NCI-H748 (cell line): Measurements from ENCODE around the gene DNAH8.
A peak's percentile ranks its signal among the peaks of the same experiment; 100 is the strongest.

Source experiments
- DNase-seq: peaks from one replicate; lab custom pipeline; 2025; ENCODE audit not compliant: unreplicated experiment; lab: John Stamatoyannopoulos, UW

The DNAH8 gene

DNA sequence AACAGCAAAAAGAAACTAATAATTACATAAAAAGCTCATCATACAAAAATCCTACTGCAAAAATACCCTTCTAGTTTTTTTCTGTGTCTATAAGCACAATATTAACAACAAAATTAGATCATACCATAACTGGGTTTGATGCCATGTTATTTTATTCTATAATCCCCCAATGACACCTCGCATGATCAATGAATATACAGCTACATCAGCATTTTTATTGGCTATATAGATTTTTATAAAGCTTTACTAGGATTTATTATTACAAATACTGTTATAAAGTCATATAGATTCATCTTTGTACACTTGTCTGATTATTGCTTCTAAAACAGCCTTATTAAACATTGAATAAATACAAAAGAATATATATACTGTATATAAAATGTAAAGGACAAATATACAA, 288.4 kb downstream of the DNAH8 start:
- DNase-seq = no peak

DNA sequence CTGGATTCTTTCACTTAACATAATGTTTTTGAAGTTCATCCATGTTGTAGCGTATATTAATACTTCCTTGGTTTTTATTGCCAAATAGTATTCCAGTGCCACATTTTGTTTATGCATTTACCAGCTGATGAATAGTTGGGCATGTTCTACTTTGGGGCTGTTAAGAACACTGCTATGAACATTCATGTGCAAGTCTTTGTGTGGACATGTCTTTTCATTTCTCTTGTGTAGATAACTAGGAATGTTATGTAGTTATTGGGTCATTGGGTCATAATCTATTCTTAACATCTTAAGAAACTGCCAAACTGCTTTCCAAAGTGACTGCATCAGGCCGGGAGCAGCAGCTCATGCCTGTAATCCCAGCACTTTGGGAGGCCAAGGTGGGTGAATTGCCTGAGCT, 289.7 kb downstream of the DNAH8 start:
- no peak for DNase-seq

GRCh38 chr6:39005774-39006173, 290.7 kb downstream of the DNAH8 start:
- peak; percentile 83 for DNase-seq

GRCh38 chr6:39007575-39007974, 292.5 kb downstream of the DNAH8 start:
- DNase-seq = no peak

- no peak for DNase-seq
Observed at GRCh38 chr6:39008737-39009136, 293.6 kb downstream of the DNAH8 start.

DNA sequence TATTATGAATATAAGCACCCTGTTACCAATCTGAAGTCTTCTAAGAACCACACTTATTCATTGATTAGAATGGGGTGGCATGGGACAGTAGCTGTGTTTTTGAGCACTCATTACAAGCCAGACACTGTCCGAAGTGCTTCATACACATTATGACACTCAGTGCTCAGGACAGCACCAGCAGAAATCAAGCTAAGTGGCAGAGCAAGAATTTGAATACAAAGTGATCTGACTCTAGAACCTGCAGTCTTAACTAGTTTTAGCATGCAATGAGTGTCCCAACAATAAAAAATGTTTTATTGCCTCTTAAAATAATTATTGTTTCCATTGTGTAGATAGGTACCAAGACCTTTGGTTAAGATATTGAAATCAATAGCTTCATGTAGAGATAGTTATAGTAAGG, 294.4 kb downstream of the DNAH8 start:
- no peak for DNase-seq

DNA sequence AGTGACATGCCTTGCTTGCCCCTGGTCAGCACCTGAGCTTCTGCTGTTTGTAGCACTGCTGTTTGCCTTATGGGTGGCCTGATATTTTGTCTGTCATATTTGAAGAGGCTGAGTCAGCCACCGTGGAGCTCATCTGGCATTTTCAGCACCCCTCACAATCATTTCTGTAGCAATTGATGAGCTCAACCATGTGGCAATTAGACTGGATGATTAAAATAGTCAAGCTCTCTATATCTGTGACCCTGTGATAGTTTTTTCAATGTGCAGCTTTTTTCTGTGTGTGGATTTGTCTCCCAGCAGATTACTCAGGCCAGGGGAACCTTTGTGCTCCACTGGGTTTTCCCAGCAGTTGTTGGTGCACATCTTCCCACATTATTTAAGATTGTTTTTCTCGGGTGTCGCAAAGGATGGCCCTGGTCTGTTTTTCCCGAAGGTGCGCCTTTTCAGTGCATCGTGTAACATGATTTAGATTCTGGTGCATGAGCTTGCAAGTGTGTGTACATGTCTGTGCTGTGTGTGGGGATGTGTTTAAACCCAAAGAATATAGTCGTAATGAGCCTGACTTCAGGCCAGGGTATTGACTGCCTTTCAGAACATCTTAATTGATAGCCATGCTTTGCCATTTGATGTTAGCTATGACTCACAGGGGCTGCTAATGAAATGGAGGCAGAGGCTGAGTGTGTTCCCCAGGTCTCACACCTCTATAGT, 301.9 kb downstream of the DNAH8 start:
- DNase-seq = no peak

DNA sequence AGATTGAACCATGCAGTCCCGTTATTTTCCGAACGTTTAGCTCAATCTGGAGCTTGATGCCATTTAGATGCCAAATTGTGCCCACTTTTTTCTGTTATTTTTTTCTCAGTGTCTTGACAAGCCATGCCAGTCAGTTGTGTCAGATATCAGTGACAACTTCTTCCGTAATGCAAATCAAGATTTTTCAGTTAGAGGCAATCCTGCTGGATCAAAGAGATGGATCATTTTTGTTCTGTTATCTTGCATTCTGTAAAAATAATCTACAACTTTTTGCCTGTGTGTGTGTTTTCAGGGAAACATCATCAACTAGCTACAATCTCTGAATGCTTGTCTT, 302.4 kb downstream of the DNAH8 start:
- no peak for DNase-seq

DNA sequence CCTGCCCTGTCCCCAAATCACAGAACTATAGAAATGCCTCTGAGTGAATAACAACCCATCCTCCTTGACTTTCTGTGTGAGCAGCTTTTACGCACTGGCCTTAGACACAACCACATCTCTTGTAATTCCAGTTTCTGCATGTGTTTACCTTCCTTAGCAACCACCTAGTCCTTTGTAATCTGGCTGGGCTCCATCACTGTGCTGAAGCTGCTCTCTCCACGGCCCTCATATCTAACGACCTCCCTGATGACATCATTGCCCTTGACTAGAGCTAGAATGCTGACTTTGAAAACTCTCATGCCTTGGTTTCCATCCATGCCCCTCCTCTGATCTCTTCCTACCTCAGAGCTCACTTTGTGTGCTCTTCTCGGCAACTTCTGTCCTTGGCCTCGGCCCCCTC, 303.0 kb downstream of the DNAH8 start:
- peak; percentile 37 for DNase-seq

DNA sequence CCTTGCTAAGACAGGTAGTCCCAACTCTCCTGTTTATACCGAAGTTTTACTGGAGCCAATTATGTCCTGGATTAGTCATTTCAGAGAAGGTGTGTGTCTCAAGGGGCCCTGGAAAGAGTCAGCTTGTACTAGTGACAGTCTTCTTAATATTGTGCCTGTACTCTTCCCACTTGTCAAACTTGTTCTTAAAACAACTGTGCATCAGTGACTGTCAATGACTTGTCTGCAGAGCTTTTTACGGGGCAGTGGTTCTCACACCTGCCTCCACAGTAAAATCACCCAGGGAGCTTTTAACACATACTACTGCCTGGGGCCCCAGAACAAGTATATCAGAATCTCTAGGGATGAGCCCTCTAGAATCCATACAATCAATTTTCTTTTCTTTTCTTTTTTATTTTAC, 305.0 kb downstream of the DNAH8 start:
- DNase-seq = no peak

GRCh38 chr6:39021041-39021440, 305.9 kb downstream of the DNAH8 start:
- no peak for DNase-seq

GRCh38 chr6:39021779-39022178, 306.7 kb downstream of the DNAH8 start:
- no peak for DNase-seq

- no peak for DNase-seq
Observed at GRCh38 chr6:39026175-39026574, 311.1 kb downstream of the DNAH8 start.

DNA sequence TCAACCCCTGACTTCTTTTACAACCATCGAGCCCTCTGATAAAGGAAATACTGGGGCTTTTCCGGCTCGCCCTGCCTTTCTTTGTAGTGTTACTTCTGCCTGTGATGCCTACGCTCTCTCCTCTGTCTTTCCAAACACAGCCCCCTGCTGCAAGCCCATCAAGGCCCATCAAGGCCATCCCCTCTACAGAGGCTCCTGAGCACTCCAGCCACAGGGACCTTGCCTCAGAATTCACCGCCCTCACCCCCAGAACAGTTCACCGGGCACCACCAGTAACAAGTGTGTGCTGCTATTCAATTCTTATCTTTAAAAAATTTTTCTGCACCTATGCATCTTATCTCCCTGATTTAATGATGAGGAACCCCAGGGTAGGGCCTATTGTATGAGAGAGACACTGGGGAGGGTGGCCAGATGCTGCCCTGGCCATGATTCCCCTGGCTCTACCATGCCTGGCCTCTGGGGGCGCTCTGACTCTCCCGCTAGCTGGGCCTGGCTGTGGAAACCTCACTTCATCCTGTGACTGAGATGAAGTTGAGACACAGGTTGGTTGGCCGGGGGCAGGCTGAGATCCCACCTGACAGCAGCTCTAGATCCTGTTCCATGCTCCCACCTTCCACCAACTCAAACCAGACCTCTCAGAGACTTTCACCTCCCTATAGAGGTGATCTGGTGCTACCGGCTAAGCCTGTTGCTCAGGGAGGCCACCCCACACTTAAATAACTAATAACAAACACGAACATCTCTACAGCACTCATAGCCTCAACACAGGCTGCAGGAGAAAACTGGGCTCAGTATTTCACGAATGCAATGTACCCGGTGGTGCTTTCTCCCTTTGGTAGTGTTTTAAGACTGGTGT, 314.3 kb downstream of the DNAH8 start:
- peak; percentile 30 for DNase-seq

DNA sequence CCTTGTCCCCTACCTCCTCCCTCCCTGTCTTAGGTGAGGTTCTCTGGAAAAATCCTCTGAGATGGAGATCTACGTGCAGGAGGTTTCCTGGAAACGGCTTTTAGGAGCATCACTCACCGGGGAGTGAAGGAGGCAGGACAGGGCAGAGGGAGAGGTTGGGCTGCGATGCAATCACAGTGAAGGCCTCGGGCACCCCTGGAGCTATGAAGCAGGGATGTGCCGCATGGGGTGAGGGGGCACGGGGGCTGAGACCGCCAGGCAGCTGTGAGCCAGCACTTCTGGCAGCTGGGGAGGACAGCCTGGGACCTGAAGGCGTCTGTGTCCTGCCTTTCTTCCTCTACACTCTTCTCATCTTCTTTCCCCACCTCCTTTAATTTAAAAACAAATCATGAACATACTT, 320.6 kb downstream of the DNAH8 start:
- no peak for DNase-seq

DNA sequence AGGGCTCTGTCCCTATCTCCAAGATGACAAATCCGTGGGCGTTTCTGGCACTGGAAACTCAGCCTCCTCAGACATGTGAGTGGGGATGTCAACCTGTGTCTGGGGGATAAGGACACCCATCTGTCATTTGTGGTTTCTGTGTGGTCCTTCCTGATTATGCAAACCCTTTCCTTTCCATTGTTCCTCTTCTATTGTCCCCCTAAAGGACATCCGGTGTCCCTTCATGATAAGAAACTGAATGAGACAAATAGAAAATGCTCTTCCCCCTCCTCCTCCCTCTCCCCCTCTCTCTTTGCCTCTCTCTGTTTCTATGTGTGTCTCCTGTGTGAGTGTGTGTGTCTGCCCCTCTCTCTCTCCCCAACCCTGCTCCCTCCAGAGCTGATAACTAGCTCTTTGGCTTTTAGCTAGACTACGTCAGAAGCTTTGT, 322.0 kb downstream of the DNAH8 start:
- peak; percentile 38 for DNase-seq

GRCh38 chr6:39037707-39038106, 322.6 kb downstream of the DNAH8 start:
- no peak for DNase-seq

DNA sequence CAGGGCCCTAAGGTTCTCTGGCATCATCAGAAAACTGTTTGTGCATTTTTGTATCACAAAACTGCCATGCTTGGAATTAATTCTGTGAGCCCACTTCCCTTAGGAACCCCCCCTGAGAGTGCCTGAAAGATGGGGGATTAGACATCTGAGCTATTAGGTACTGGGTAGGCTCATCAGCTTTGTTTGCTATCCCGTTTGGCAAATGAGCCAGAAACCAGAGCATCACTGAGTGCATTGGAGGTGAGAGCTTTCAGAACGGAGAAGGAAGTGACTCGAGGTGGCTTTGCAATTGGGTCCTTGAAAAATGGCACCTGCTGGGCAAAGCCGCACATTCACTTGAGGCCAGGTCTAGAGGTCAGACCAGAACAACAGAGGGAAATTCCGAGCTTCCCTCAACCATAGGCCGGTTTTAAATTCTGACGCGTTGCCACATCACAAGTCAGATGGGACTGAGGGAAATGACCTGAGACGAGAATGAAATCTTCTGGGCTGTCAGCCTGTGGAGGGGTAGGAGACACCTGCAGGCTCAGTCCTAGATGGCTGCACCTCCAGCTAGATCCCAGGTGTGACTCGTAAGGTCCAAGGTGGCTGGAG, 325.1 kb downstream of the DNAH8 start:
- DNase-seq = no peak

DNA sequence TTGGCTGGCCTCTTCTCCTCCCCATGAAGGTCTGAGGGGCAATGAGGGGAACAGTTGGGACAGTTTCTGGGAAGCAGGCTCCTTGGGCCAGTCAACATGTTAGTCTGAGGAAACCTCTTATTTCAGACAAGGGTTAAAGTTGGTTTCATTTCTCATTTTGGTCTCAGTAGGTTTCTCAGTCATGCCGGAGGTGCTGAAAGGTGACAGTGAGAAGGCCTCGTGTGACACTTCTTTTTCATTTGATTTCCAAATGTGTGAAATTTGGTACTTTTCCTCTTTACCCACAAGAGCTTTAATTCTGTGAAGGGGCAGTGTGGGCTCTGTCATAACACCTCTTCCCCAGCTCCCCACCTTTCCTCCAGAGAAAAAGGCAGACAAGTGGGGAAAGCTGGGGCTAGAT, 326.0 kb downstream of the DNAH8 start:
- no peak for DNase-seq

GRCh38 chr6:39043776-39044175, 328.7 kb downstream of the DNAH8 start:
- no peak for DNase-seq

DNA sequence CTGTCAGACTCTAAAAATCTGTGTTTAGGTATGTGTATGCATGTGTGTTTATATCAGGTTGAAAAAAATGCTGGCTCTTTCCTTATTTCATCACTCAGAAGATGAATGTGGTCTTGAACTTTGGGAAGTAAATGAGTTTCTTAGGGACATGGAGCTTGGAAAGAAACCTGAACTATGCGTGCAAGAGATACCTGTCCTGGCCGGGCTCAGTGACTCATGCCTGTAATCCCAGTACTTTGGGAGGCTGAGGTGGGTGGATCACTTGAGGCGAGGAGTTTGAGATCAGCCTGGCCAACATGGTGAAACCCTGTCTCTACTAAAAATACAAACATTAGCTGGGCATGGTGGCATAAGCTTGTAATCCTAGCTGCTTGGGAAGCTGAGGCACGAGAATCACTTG, 329.1 kb downstream of the DNAH8 start:
- DNase-seq = no peak
